Endodermal cell (in vitro differentiated cells): Measurements from ENCODE around the gene EMC10. TPM values are rescaled to one million over a fixed set of nuclear protein-coding genes. Genes with fewer than 3 reads are reported as not detected.

Experiments used
- DNase-seq: peaks from one replicate; pipeline ENCODE4 v3.0.0-alpha.2; 2017
- H3K27ac ChIP-seq: 2 replicates; pipeline ENCODE4 v1.5.1; 2013; ENCODE audit warnings: mild to moderate bottlenecking, low read depth, low read length, moderate library complexity
- H3K27me3 ChIP-seq: 2 replicates; pipeline ENCODE4 v1.6.1; 2013; ENCODE audit warnings: mild to moderate bottlenecking, low read length, moderate library complexity; ENCODE audit not compliant: insufficient read depth, control insufficient read depth, poor library complexity, severe bottlenecking
- H3K36me3 ChIP-seq: 2 replicates; pipeline ENCODE4 v1.7.0; 2013; ENCODE audit warnings: mild to moderate bottlenecking, low read length, moderate library complexity; ENCODE audit not compliant: control insufficient read depth, insufficient read depth
- H3K4me1 ChIP-seq: one replicate; pipeline ENCODE4 v1.7.0; 2013; ENCODE audit warnings: low read length; ENCODE audit not compliant: control insufficient read depth, insufficient read depth
- H3K4me3 ChIP-seq: 2 replicates; pipeline ENCODE4 v1.5.1; 2013; ENCODE audit warnings: mild to moderate bottlenecking, low read length, moderate library complexity
- H3K9ac ChIP-seq: 2 replicates; pipeline ENCODE4 v1.6.1; 2013; ENCODE audit warnings: mild to moderate bottlenecking, low read length, moderate library complexity; ENCODE audit not compliant: poor library complexity, severe bottlenecking; ENCODE audit errors: extremely low read depth
- H3K9me3 ChIP-seq: 2 replicates; pipeline ENCODE4 v1.6.1; 2013; ENCODE audit warnings: mild to moderate bottlenecking, low read length, moderate library complexity; ENCODE audit not compliant: control insufficient read depth
- H3K27ac Mint-ChIP-seq: 2 replicates; pipeline ENCODE4 v1.8.0; 2020; ENCODE audit warnings: mixed read lengths
- H3K27me3 Mint-ChIP-seq: 2 replicates; pipeline ENCODE4 v1.8.0; 2021; ENCODE audit warnings: mild to moderate bottlenecking, mixed read lengths; ENCODE audit not compliant: insufficient read depth
- H3K36me3 Mint-ChIP-seq: 2 replicates; pipeline ENCODE4 v1.8.0; 2020; ENCODE audit warnings: low read depth, mixed read lengths
- H3K4me1 Mint-ChIP-seq: 2 replicates; pipeline ENCODE4 v1.8.0; 2020; ENCODE audit warnings: mixed read lengths
- H3K4me3 Mint-ChIP-seq: 2 replicates; pipeline ENCODE4 v1.8.0; 2020; ENCODE audit warnings: mild to moderate bottlenecking, moderate library complexity, mixed read lengths
- H3K9me3 Mint-ChIP-seq: 2 replicates; pipeline ENCODE4 v1.8.0; 2020; ENCODE audit warnings: mild to moderate bottlenecking, mixed read lengths
- WGBS, 2 experiments: methylation state at CpG; one replicate each; pipeline versions ENCODE4 v1.1.5 to v1.1.7; 2013; ENCODE audit warnings: missing lambda C conversion rate in 2 of 2, mixed read lengths in 1 of 2; ENCODE audit not compliant: insufficient coverage in 1 of 2, insufficient read length in 1 of 2; 5-methylcytosine and 5-hydroxymethylcytosine counted together
- total RNA-seq, 2 donors: library from RNA; stranded (reverse); fragmentation: NEBNext Ultra II Directional in 1 of 2; extraction: Animal tissue kit (Norgen Biotek cat#: 25700) in 1 of 2; gene quantifications; 2 replicates in 1 of 2; 3 replicates in 1 of 2; pipeline ENCODE4 v1.2.1, GENCODE V29; 2021
- TF ChIP-seq, protein P1 (sequence below): fragments of 200-600 bp; sonication (generic); conservative IDR thresholded peaks from 2 replicates; pipeline ENCODE4 v1.5.0; 2021; ENCODE audit warnings: antibody characterized with exemption, mild to moderate bottlenecking

EMC10 gene
- total RNA-seq, 2 donors from 2014 or later = 119 to 123 TPM

DNA sequence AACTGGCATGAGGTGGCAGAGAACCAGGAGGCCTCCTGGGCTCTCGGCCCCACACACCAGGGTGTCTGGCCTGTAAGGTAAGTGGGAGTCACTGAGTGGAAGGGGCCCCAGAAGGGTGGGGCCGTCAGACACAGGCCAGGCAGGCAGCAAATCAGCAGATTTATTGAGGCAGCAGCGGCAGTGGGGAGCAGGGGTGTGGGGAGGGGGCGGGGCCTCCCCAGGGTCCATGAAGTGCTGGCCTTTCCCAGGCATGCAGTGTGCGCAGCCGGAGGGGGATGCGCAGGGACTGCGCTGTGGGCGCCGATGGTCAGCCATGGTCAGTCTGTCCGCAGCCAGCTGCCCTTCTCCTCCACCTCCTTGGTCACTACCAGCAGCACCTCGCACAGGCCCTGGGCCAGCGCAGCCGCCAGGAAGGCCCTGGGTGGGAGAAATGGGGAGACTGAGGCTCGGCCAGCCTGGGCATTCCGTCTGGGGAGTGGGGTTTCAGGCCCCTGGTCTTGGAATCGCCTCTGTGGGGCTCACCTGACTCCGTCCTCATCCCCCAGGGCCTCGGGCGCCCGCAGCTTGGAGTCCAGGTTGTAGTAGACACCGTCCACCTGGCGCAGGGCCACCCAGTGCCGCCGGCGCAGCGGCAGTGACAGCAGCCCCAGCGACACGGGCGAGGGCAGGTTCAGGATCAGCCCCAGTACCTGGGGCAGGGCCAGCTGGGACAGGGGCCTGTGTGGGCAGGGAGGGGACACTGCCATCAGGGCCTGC is 29.7 kb downstream of the EMC10 start:
- Mint-ChIP-seq H3K4me3 (no peak overlapping the region), H3K27me3 (peaks cover 17% of the 10 kb centered on the region), H3K4me1 (no peaks in the 10 kb centered on the region), H3K9me3 (no peaks in the 10 kb centered on the region), H3K27ac (no peak overlapping the region), H3K36me3 (no peaks in the 10 kb centered on the region)
- no peak overlapping the region for H3K27ac ChIP-seq
- H3K4me3 ChIP-seq = no peak overlapping the region
- 92 to 96% methylated on average over 18 to 30 of the region's 30 CpGs for WGBS, 2 experiments
- no peak overlapping the region for H3K9ac ChIP-seq
- H3K4me1 ChIP-seq = no peaks in the 10 kb centered on the region
- H3K9me3 ChIP-seq = no peaks in the 10 kb centered on the region
- no peaks in the 10 kb centered on the region for H3K27me3 ChIP-seq
- DNase-seq = no peak
- TF ChIP-seq, protein P1, sequence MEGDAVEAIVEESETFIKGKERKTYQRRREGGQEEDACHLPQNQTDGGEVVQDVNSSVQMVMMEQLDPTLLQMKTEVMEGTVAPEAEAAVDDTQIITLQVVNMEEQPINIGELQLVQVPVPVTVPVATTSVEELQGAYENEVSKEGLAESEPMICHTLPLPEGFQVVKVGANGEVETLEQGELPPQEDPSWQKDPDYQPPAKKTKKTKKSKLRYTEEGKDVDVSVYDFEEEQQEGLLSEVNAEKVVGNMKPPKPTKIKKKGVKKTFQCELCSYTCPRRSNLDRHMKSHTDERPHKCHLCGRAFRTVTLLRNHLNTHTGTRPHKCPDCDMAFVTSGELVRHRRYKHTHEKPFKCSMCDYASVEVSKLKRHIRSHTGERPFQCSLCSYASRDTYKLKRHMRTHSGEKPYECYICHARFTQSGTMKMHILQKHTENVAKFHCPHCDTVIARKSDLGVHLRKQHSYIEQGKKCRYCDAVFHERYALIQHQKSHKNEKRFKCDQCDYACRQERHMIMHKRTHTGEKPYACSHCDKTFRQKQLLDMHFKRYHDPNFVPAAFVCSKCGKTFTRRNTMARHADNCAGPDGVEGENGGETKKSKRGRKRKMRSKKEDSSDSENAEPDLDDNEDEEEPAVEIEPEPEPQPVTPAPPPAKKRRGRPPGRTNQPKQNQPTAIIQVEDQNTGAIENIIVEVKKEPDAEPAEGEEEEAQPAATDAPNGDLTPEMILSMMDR = no peak
- H3K36me3 ChIP-seq = no peaks in the 10 kb centered on the region

DNA sequence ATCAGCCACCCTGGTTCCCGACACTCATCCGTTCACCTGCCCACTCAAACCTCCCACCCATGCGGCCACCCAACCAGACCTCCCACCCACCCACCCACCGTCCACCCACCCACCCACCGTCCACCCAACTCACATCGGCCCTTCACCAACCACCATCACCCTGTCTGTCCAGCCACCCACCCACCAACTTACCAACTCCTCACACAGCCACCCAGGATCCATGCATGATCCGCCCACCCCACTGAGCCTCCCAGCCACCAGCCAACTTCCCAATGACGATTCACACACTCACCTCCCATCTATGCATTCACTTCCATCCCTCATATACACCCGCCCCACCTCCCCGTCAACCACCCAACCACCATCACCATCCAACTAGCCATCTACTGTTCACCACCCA is 30.4 kb downstream of the EMC10 start:
- Mint-ChIP-seq H3K27ac (no peak overlapping the region), H3K36me3 (no peaks in the 10 kb centered on the region), H3K4me1 (no peaks in the 10 kb centered on the region), H3K9me3 (no peaks in the 10 kb centered on the region), H3K4me3 (no peak overlapping the region), H3K27me3 (peaks cover 16% of the 10 kb centered on the region)
- no peaks in the 10 kb centered on the region for H3K9me3 ChIP-seq
- no peaks in the 10 kb centered on the region for H3K4me1 ChIP-seq
- DNase-seq = no peak
- H3K27ac ChIP-seq = no peak overlapping the region
- H3K36me3 ChIP-seq = no peaks in the 10 kb centered on the region
- H3K27me3 ChIP-seq = no peaks in the 10 kb centered on the region
- no peak overlapping the region for H3K9ac ChIP-seq
- no peak overlapping the region for H3K4me3 ChIP-seq
- TF ChIP-seq, protein P1 = no peak
- 90% methylated on average over 4 of the region's 10 CpGs; no CpG with 5 or more reads in 1 of the 2 experiments for WGBS, 2 experiments

DNA sequence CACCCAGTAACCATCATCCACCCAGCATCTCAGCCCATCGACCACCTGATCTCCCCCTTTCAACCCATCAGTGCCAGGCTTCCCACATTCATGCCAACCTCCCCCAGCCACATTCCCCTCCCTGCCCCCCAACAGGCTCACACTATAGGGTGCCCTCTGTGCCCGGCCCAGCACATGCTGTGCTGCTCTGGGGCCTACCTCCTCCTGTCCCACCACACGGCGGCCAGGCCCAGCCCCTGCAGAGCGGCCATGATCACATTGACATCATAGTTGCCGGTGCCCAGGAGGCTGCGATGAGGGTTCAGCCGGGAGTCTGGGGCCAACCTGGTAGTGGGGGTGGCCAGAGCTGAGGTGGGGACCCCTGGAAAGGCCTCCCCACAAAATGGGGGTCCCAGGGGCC is 31.1 kb downstream of the EMC10 start:
- no peaks in the 10 kb centered on the region for H3K36me3 ChIP-seq
- no peaks in the 10 kb centered on the region for H3K9me3 Mint-ChIP-seq
- TF ChIP-seq, protein P1 = no peak

More for the DNA sequence above, 31.1 kb downstream of the EMC10 start:
- no peaks in the 10 kb centered on the region for H3K27me3 ChIP-seq
- peaks cover 1% of the 10 kb centered on the region for H3K4me1 Mint-ChIP-seq
- no peak for DNase-seq
- H3K27me3 Mint-ChIP-seq = peaks cover 14% of the 10 kb centered on the region
- no peaks in the 10 kb centered on the region for H3K9me3 ChIP-seq
- H3K4me3 ChIP-seq = no peak overlapping the region
- 83 to 92% methylated on average over 5 to 8 of the region's 8 CpGs for WGBS, 2 experiments
- H3K4me1 ChIP-seq = no peaks in the 10 kb centered on the region
- no peak overlapping the region for H3K4me3 Mint-ChIP-seq
- H3K9ac ChIP-seq = no peak overlapping the region
- H3K27ac ChIP-seq = no peak overlapping the region
- no peaks in the 10 kb centered on the region for H3K36me3 Mint-ChIP-seq
- H3K27ac Mint-ChIP-seq = no peak overlapping the region
